Suprapubic skin (tissue), 3 donors: ENCODE measurements around the gene CD14.

Source experiments
- EP300 ChIP-seq: sonication (generic); formaldehyde crosslinking; IDR thresholded peaks from one replicate; pipeline ENCODE4 v1.6.1; 2017; ENCODE audit warnings: antibody characterized with exemption
- POLR2A ChIP-seq, 2 donors: fragments of 450-650 bp; IDR thresholded peaks; one replicate each; pipeline ENCODE4 v1.6.1; 2017; ENCODE audit warnings: antibody characterized with exemption in 2 of 2, mild to moderate bottlenecking in 2 of 2, moderate library complexity in 2 of 2
- TF ChIP-seq, protein P1 (sequence below), 2 donors: fragments of 200-600 bp in 1 of 2; fragments of 450-650 bp in 1 of 2; sonication (generic) in 1 of 2; IDR thresholded peaks; one replicate each; pipeline ENCODE4 v1.5.1; 2016 to 2019; ENCODE audit warnings: antibody characterized with exemption in 2 of 2, mild to moderate bottlenecking in 1 of 2, moderate library complexity in 1 of 2

- TF ChIP-seq, protein P1, sequence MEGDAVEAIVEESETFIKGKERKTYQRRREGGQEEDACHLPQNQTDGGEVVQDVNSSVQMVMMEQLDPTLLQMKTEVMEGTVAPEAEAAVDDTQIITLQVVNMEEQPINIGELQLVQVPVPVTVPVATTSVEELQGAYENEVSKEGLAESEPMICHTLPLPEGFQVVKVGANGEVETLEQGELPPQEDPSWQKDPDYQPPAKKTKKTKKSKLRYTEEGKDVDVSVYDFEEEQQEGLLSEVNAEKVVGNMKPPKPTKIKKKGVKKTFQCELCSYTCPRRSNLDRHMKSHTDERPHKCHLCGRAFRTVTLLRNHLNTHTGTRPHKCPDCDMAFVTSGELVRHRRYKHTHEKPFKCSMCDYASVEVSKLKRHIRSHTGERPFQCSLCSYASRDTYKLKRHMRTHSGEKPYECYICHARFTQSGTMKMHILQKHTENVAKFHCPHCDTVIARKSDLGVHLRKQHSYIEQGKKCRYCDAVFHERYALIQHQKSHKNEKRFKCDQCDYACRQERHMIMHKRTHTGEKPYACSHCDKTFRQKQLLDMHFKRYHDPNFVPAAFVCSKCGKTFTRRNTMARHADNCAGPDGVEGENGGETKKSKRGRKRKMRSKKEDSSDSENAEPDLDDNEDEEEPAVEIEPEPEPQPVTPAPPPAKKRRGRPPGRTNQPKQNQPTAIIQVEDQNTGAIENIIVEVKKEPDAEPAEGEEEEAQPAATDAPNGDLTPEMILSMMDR (IDR thresholded peaks at IDR 0.05), result no peak
- TF ChIP-seq POLR2A (IDR thresholded peaks at IDR 0.05) (no peak), EP300 (no peak)
These were observed 44.5 kb downstream of the CD14 start for GRCh38 chr5:140588311-140589070.
